ENCODE measurements around the gene ACTR10.
A peak's percentile ranks its signal among the peaks of the same experiment; 100 is the strongest.
"Not testable (repeated sequence)": the region's sequence is repeated elsewhere in the genome, so short reads cannot be mapped to it uniquely, and the experiment has no call there.

Gene ACTR10

DNA sequence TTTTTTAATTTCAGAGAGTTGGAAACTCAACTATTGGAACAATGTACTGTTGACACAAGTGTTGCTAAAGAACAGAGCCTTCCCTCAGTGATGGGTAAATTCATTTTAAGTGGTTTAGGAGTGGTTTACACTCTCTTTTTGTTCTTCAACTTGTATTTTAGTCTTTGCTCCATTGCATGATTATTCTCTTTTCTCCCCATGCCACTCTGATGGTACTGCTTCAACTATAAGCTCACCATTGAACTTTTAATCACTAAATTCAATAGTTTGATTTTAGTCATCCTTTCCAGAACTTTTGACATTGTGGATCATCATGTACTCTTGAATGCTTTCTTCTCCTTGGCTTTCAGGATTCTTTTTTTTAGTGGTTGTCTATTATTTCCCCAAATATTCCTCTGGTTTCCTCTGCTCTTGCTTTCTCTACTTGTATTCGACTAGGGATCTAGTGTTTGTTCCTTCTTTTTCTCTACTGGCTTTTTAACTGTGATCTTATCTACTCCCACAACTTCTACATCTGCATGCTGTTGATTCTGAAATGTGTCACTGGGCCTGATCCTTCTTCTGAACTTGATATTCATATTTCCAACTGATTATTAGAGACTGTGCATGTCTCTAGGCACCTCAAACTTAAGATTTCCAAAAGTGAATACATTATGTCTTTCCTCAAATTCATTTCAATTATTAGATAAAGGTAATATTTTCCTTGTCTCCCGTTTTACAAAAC is 15.4 kb downstream of the ACTR10 start:
- FAIRE-seq = no peak
- no peak for DNase-seq (ENCODE audit: low spot score)

DNA sequence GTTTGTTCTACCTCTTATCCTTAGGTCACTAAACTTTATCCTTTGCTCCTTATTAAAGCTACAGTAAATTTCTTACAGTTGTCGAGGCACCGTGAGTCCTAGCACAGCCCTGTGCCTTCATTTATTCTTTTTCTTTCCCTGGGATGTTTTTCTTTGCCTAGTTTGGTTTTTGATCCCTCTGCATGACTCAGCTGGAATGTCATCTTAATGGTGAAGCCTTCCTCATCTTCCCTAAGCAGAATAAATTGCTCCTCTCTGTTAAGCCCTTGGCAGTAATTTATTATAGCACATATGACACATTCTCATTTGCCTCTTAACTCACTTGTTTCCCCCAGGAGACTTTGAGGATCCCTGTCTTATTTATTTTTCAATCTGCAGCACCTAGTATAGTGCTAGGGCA is 16.6 kb downstream of the ACTR10 start:
- FAIRE-seq = no peak
- peak; percentile 4 for DNase-seq (ENCODE audit: low spot score)

DNA sequence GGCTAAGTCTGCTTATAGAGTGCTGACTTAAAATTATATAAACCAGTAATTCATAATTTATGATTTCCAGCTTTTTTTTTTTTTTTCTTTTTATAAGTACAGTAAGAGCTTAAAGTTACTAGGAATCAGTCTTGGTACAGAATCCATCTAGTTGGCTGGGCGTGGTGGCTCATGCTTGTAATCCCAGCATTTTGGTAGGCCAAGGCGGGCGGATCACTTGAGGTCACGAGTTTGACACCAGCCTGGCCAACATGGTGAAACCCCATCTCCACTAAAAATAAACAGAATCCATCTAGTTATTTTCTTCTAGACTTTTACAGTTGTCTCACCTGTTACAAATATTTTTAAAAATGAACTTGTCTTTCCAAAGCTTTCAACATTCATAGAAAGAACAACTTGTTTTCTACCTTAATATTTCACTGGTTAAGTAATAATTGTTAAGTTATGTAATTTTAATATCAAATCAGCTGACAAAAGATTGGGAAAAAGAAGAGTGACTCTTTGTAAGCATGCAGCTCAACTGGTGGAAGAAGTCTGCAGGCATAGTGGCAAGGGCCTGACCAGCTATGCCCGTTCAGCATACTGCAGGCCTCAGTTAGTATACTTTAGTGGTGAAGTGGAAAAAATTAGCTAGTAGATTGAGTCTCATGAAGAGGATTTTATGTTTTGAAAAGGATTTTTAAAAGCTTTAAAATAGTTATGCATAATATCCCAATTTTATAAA is 27.3 kb downstream of the ACTR10 start:
- FAIRE-seq (no peak), DNase-seq (ENCODE audit: low spot score) (no peak)

DNA sequence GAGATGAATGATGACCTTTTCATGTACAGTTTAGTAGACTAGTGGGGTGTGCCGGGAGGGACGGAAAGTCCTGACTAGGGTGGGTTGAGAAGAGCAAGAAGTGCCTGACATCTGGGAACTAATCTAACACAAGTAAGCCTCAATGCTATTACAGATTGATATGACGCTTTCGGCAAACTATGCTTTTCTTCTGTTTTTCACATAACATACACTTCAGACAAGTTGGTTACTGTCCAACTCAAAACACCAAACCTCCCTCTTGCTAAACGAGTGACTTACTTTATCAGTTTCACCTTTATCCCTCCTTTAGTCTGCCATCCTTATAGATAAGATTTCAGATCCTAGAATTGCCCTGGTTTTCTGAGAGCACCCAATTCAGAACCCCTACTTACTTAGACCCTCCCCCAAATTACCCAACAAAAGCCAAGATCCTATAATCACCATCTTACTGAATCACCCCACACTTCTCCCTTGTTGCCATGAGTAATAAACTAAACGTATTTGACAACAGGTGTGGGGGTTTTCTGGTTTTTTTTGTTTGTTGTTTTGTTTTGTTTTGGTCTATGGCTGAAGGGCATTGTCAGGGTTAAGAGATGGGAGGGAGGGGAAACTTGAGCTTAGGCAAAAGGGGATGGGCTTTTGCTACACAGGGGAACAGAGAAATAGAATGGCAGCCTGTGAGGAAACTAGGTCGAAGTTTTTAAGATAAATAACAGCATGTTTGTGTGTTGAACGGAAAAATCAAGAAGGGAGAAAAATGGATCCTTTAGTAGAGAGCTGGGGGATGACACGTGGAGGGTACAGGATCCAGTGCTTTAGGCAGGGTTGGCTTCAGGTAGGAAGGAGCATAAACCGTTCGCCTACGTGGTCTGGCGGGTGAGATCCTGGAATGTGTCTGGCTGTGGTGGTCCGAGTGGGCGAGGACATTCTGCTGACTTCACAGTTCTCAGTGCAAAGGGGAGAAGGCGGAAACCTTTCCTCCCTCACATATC is 38.6 kb downstream of the ACTR10 start:
- FAIRE-seq (no peak), DNase-seq (ENCODE audit: low spot score) (no peak)

- DNase-seq (ENCODE audit: low spot score) (peak; percentile 43), FAIRE-seq (no peak)
Measured at GRCh38 chr14:58239244-58240195, 39.6 kb downstream of the ACTR10 start.

- DNase-seq (ENCODE audit: low spot score) = peak; percentile 6
- no peak for FAIRE-seq
Measured at GRCh38 chr14:58243790-58244555, 44.0 kb downstream of the ACTR10 start.

DNA sequence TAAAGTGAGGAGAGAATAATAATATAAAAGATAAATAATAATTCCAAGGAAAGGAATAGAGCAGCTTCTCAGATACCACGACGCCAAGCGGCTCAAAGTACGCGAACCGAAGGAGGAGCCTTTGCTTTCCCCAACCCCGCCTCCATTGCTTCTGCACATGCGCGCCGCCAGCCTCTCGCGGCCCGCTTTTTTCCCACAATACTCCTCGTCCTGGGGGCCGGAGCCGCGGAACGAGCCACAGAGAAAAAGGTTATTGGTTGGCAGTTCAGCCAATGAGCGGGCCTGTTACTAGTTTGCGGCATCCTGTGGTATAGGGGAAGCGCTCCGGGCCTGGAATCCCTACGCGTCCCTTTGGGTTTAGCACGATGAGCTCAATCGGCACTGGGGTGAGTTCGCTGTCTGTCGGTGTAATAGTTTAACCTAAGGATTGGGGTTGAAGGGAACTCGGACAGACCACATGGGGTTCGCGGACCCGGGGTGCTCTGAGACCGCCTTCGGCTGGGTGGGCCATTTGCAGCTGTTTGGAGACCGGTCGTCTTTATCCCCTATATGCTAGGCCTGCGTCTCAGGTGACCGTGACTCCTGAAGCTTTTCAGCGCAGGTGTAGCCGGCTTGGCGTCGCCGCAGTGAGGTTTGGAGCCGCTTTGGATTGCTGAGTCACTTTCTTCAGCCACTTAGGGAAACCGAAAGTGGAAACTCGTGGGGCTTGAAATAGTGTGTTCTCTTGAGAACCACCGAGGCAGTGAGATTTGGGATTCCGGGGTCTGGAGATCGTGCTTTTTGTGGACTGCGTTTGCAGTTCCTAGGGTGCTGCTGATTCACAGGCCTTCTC is 44.8 kb downstream of the ACTR10 start, which contains the start of gene PSMA3:
PSMA3 (plus strand) TSS at position 288 of the 832 bp plus-strand sequence; CDS start at position 366, 78 bp downstream.
- DNase-seq (ENCODE audit: low spot score) = peak; percentile 91
- peak; percentile 84 for FAIRE-seq

DNA sequence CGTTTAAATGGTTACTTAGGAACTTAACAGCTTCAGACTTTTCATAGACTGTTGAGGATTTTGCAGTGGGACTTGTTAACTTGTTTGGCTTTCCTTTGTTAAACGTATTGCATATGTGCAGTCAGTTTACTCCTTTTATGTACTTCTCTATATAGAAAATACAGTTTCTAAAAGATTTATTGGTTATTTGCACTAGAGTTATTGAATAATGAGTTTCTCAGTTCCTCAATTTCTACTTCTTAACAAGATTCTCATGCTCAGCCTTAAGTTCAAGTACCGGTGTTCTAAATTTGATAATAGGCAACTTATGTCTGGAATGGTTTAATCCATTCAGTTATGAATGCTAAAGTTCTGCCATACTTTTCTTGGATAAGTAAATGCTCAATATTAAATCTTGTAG is 45.6 kb downstream of the ACTR10 start:
- FAIRE-seq = no peak
- no peak for DNase-seq (ENCODE audit: low spot score)

GRCh38 chr14:58249611-58250010 is 49.7 kb downstream of the ACTR10 start:
- no peak for DNase-seq (ENCODE audit: low spot score)
- FAIRE-seq = no peak

DNA sequence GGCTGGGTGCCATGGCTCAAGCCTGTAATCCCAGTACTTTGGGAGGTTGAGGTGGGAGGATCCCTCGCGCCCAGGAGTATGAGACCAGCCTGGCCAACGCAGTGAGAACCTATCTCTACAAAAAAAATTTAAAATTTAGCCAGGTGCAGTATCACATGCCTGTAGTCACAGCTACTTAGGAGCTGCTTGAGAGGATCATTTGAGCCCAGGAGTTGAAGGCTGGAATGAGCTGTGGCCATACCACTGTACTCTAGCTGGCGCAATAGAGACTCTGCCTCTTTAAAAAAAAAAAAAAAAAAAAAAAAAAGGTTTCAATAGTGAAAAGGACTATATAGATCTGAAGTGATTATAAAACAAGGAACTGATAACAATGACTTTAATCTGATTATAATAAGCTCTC is 58.2 kb downstream of the ACTR10 start:
- no peak for FAIRE-seq

DNA sequence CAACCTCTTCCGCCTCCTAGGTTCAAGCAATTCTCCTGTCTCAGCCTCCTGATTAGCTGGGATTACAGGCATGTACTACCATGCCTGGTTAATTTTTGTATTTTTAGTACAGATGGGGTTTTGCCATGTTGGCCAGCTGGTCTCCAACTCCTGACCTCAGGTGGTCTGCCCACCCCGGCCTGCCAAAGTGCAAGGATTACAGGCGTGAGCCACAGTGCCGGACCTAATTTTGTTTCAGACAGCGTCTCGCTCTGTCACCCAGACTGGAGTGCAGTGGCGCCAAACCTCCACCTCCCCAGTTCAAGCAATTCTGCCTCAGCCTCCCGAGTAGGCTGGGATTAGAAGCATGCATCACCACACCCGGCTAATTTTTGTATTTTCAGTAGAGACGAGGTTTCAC is 62.1 kb downstream of the ACTR10 start:
- not testable (repeated sequence) for FAIRE-seq; DNase-seq (ENCODE audit: low spot score)

More for the DNA sequence above, 58.2 kb downstream of the ACTR10 start:
- DNase-seq (ENCODE audit: low spot score) = no peak

GRCh38 chr14:58265401-58265800 is 65.5 kb downstream of the ACTR10 start:
- FAIRE-seq (no peak), DNase-seq (ENCODE audit: low spot score) (no peak)

DNA sequence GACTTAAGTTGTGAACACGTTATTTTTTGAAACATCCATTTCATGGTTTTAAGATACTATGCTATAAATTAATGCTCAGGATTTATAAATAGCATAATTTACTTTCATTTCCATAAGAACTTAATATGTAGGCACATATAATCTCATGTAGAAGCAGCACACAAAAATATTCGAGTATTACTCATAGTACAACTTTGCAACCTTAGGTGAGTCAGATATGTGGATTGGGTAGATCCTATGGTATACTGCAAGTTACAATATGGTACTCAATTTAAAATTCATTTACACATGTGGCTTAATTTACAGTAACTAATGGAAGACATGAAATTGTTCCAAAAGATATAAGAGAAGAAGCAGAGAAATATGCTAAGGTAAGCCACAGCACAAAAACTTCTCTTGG is 70.7 kb downstream of the ACTR10 start:
- FAIRE-seq (peak; percentile 44), DNase-seq (ENCODE audit: low spot score) (peak; percentile 11)

- FAIRE-seq (no peak), DNase-seq (ENCODE audit: low spot score) (peak; percentile 32)
Measured at GRCh38 chr14:58272588-58273372, 72.8 kb downstream of the ACTR10 start.

DNA sequence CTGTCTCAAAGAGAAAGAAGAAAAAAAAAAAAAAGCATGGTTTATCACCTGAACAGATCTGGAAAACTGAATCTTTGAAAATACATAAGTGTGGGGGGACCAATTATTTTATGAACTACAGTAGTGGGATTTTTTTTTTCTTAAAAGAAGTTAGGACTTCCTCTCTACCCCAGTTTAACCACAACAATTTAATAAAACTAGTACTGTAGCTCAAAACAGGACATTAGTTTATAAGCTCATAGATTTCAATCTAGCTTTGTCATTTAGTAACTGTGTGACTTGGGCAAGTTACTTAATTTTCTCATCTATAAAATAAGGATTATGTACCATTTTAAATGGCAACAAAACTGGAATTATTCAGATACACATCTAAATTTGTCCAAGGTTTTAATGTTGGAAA is 74.9 kb downstream of the ACTR10 start:
- FAIRE-seq = no peak

DNA sequence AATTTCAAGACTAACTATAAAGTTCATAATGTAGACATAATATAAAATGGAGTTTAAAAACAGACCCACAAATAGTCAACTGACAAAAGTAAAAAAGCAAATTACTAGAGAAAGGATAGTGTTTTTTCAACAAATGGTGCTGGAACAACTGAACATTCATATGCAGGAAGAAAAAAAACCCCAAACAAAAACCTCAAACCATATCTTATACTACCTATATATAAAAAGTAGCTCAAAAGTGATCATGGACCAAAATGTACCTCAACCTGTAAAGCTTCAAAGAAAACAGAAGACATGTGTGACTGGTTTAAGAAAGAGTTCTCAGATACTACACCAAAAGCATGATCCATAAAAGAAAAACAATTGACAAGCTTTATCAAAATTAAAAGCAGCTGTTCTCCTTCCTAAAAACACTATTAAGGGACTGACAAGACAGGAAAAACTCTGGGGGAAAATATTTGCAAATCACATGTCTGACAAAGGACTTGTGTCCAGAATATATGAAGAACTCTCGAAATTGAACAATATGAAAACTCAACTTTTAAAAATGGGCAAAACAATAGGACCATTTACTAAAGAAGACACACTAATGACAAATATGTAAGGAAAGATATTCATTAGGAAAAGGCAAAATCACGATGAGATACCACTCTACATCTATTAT is 75.7 kb downstream of the ACTR10 start:
- FAIRE-seq (no peak), DNase-seq (ENCODE audit: low spot score) (no peak)

More for the DNA sequence above, 74.9 kb downstream of the ACTR10 start:
- no peak for DNase-seq (ENCODE audit: low spot score)

DNA sequence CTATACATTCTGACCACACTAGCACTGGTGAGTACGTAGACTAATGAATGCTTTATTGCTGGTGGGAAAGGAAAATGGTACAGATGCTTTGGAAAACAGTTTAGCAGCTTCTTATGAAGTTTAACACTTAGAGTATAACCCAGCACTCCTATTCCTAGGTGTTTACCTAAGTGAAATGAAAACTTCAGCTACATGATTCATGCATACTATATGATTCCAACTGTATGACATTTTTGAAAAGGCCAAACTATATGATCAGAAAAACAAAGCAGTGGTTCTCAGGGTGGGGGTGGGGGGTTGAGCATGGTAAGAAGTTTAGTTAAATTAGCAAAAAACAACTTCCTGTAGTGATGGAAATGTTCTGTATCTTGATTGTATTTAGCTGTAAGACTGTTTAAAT is 76.3 kb downstream of the ACTR10 start:
- DNase-seq (ENCODE audit: low spot score) (no peak), FAIRE-seq (no peak)
